Dendritic cell treated with granulocyte-macrophage colony-stimulating factor and Interleukin-4, amounts not matched to agents 40 ng/mL and 50 ng/mL, for 4 days (primary cell): ENCODE data around the gene CCDC83.

Experiments used
- H3K27ac Mint-ChIP-seq: one replicate; pipeline ENCODE4 v1.8.0; 2022; ENCODE audit warnings: mild to moderate bottlenecking, mixed read lengths
- H3K27me3 Mint-ChIP-seq: one replicate; pipeline ENCODE4 v1.8.0; 2022; ENCODE audit warnings: mild to moderate bottlenecking, mixed read lengths
- H3K36me3 Mint-ChIP-seq: one replicate; pipeline ENCODE4 v1.8.0; 2022; ENCODE audit warnings: low read depth, mixed read lengths
- H3K4me1 Mint-ChIP-seq: one replicate; pipeline ENCODE4 v1.8.0; 2022; ENCODE audit warnings: low read depth, mixed read lengths
- H3K4me3 Mint-ChIP-seq: one replicate; pipeline ENCODE4 v1.8.0; 2022; ENCODE audit warnings: mild to moderate bottlenecking, moderate library complexity, mixed read lengths
- H3K9me3 Mint-ChIP-seq: one replicate; pipeline ENCODE4 v1.8.0; 2022; ENCODE audit warnings: mixed read lengths
- intact Hi-C: fragments of 100-400 bp; cut with micrococcal nuclease; formaldehyde crosslinking; loops from one replicate; pipeline ENCODE4 v1.15.0; 2022

Gene CCDC83

GRCh38 chr11:85967457-85967856, 112.3 kb downstream of the CCDC83 start:
- Mint-ChIP-seq H3K27me3 (no peaks in the 10 kb centered on the region), H3K36me3 (peaks cover 99% of the 10 kb centered on the region), H3K27ac (no peak overlapping the region), H3K9me3 (no peaks in the 10 kb centered on the region), H3K4me1 (peaks cover 8% of the 10 kb centered on the region), H3K4me3 (no peak overlapping the region)
- intact Hi-C loops = no loop called here
